Muscle layer of duodenum (tissue), 2 donors: Measurements from ENCODE around the gene KCTD13.
"Not testable (repeated sequence)": the region's sequence is repeated elsewhere in the genome, so short reads cannot be mapped to it uniquely, and the experiment has no call there.

Experiments used
- H3K27ac ChIP-seq: one replicate; pipeline ENCODE4 v1.7.0; 2013; ENCODE audit warnings: mild to moderate bottlenecking, low read length
- H3K27me3 ChIP-seq: one replicate; pipeline ENCODE4 v1.7.0; 2013; ENCODE audit warnings: low read depth, mild to moderate bottlenecking, control low read depth, low read length
- H3K36me3 ChIP-seq, 2 donors: one replicate each; pipeline ENCODE4 v1.7.0; 2013; ENCODE audit warnings: low read length in 2 of 2, control low read depth in 1 of 2, mild to moderate bottlenecking in 1 of 2; ENCODE audit not compliant: insufficient read depth in 2 of 2, control insufficient read depth in 1 of 2
- H3K4me1 ChIP-seq, 2 donors: one replicate each; pipeline ENCODE4 v1.7.0; 2013; ENCODE audit warnings: low read length in 2 of 2, mild to moderate bottlenecking in 2 of 2, control low read depth in 1 of 2, moderate library complexity in 1 of 2; ENCODE audit not compliant: insufficient read depth in 2 of 2, control insufficient read depth in 1 of 2
- H3K4me3 ChIP-seq, 2 donors: one replicate each; pipeline ENCODE4 v1.7.0; 2013; ENCODE audit warnings: low read length in 2 of 2, low read depth in 1 of 2, mild to moderate bottlenecking in 1 of 2
- H3K9me3 ChIP-seq, 2 donors: one replicate each; pipeline ENCODE4 v1.7.0; 2013; ENCODE audit warnings: low read length in 2 of 2, control low read depth in 1 of 2, mild to moderate bottlenecking in 1 of 2; ENCODE audit not compliant: control insufficient read depth in 1 of 2
- donor health status: healthy.

The KCTD13 gene

DNA sequence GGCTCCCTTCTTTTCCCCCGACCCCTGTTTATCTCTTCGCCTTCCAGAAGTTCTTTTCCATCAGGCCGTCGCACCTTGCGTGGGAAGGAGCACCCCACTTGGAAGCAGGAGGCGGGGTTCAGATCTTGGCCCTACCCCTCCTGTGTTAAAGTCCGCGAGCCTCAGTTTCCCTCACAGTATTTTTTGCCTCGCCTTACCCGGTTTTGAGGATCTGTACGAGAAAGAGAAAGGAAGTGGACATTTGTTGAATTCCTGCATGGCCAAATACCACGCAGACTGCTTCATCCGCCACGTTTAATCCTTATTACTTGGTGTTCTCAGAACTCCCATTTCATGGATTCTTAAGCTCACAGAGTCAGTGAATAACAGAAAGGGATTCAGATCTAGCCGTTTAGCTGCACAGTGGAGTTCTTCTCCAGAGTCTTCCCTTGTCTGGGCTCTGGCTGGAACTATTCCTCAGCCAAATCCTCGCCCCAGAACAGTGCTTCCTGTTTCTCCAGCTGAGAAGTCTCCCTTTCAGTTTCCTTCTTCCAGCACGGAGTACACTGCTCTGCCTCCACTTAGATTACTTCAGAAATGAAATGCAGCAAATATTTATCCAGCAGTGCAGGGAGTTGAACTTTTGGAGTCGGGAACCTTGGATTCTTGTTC lies 36.4 kb upstream of the KCTD13 start:
- Histone ChIP-seq H3K4me1 (peaks cover 7 to 12% of the 10 kb centered on the region in 2 donors), H3K4me3 (peak overlapping the region; percentile 77 to 97), H3K27ac (peak overlapping the region; percentile 95), H3K36me3 (peaks cover 4 to 6% of the 10 kb centered on the region in 2 donors), H3K9me3 (no peaks in the 10 kb centered on the region), H3K27me3 (no peaks in the 10 kb centered on the region)

DNA sequence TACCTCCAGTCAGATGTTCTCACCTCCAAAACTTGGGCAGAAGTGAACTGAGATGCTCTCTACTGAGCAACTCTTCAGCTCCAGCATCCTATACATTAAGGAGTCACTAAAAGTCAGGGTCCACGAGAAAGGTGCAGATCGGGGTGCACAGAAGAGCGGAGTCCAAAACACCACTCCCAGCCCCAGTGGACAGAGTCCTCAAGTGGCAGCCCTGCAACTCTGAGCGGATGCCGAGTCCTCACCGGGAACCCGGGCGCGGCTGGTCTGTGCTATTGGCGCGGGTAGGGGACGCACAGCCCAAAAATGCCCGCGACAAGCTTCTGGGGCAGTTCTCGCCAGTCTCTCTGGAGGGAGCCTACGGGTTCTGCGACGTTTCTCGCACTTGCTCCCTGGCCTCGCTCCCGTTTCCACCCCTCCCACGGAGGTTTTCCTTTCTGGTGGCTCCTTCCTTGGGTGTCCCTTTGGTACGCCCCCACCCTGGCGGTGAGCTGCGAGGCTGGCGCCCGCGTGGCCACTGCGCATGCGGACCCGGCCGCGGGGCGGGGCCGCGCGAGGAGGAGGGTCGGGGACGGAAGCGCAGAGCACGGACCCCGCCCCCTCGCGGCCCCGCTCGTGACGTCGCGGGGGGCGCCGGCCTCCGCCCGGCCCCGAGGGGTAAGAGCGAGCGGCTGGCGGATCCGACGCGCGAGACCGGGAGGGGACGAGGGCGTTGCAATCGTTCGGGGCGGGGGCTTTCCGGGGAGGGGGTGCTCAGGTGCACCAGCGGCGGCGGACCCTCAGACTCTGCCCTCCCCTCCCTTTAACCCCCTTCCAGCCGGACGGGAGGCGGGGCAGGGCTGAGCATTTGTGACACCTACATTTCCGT lies 35.7 kb upstream of the KCTD13 start, which contains the start of gene TMEM219:
Gene TMEM219 (plus strand): TSS at position 601 of the 865 bp plus-strand sequence. CDS start 1,065 bp downstream, outside the sequence.
- peaks cover 4 to 6% of the 10 kb centered on the region in 2 donors for H3K36me3 ChIP-seq
- H3K9me3 ChIP-seq: no peaks in the 10 kb centered on the region
- H3K4me3 ChIP-seq: peak within 1 kb of the TSS; percentile 77 to 97
- no peaks in the 10 kb centered on the region for H3K27me3 ChIP-seq
- peak within 1 kb of the TSS; percentile 95 for H3K27ac ChIP-seq
- peaks cover 7 to 12% of the 10 kb centered on the region in 2 donors for H3K4me1 ChIP-seq

DNA sequence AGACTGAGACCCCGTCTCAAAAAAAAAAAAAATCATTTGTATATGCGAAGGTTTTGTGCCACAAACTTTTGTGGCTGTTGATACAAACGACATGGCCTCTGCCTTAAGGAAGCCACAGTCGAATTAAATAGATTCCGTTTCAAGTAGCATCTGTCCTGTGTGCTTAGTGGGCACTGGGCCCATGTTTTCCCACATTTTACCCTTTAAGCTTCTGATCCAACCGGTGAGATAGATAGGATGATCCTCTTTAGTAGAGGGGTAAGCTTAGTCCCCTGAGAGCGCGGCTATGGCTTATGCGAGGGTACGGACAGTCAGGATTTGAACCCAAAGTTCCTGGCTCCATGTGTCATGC lies 35.1 kb upstream of the KCTD13 start:
- H3K36me3 ChIP-seq: peaks cover 4 to 6% of the 10 kb centered on the region in 2 donors
- peak overlapping the region; percentile 63 for H3K27ac ChIP-seq

DNA sequence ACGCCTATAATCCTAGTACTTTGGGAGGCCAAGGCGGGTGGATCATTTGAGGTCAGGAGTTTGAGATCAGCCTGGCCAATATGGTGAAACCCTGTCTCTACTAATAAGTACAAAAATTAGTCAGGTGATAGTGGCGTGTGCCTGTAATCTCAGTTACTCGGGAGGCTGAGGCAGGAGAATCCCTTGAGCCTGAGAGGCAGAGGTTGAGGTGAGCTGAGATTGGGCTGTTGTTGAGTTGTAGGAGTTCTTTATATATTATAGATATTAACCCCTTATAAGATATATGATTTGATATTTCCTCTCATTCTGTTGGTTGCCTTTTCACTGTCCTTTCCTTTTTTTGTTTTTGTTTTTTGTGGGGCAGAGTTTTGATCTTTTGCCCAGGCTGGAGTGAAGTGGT lies 33.8 kb upstream of the KCTD13 start:
- not testable (repeated sequence) for H3K4me3 ChIP-seq, H3K36me3 ChIP-seq, H3K9me3 ChIP-seq, H3K27me3 ChIP-seq, H3K27ac ChIP-seq
- H3K4me1 ChIP-seq: peaks cover 7 to 12% of the 10 kb centered on the region in 2 donors

More for the DNA sequence above, 35.1 kb upstream of the KCTD13 start:
- Histone ChIP-seq H3K4me1 (peaks cover 7 to 12% of the 10 kb centered on the region in 2 donors), H3K4me3 (peak overlapping the region; percentile 77 to 87), H3K9me3 (no peaks in the 10 kb centered on the region), H3K27me3 (no peaks in the 10 kb centered on the region)

DNA sequence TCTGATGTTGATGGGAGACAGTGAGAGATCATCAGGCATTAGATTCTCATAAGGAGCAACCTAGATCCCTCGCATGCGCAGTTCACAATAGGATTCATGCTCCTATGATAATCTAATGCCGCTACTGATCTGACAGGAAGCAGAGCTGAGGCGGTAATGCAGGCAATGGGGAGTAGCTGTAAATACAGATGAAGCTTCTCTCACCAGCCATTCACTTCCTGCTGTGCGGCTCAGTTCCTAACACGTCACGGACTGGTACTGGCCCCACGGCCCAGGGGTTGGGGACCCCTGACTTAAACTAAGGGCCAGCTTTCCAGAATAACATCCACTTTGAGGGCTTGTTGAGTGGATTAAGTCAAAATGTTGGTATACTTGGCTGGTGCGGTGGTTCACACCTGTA lies 33.3 kb upstream of the KCTD13 start:
- peaks cover 7 to 12% of the 10 kb centered on the region in 2 donors for H3K4me1 ChIP-seq

DNA sequence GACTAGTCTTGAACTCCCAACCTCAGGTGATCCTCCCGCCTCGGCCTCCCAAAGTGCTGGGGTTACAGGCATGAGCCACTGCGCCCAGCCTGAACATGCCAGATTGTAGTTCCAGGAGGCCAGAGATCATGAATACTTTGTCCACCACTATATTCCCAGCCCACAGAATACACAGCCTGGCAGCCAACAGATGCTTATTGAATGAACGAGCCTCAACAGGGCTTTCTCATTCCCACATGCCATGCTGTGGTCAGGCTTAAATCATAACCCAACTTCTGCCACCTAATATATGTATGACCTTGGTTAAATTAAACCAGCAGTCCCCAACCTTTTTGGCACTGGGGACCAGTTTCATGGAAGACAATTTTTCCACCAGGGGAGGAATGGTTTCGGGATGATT lies 32.7 kb upstream of the KCTD13 start:
- Histone ChIP-seq H3K9me3 (no peaks in the 10 kb centered on the region), H3K36me3 (no peaks in the 10 kb centered on the region), H3K27me3 (no peaks in the 10 kb centered on the region), H3K4me3 (no peak overlapping the region), H3K27ac (no peak overlapping the region), H3K4me1 (peaks cover 7 to 12% of the 10 kb centered on the region in 2 donors)

More for the DNA sequence above, 33.3 kb upstream of the KCTD13 start:
- no peaks in the 10 kb centered on the region for H3K9me3 ChIP-seq
- no peak overlapping the region for H3K27ac ChIP-seq
- no peaks in the 10 kb centered on the region for H3K27me3 ChIP-seq
- no peak overlapping the region for H3K4me3 ChIP-seq
- H3K36me3 ChIP-seq: no peaks in the 10 kb centered on the region

DNA sequence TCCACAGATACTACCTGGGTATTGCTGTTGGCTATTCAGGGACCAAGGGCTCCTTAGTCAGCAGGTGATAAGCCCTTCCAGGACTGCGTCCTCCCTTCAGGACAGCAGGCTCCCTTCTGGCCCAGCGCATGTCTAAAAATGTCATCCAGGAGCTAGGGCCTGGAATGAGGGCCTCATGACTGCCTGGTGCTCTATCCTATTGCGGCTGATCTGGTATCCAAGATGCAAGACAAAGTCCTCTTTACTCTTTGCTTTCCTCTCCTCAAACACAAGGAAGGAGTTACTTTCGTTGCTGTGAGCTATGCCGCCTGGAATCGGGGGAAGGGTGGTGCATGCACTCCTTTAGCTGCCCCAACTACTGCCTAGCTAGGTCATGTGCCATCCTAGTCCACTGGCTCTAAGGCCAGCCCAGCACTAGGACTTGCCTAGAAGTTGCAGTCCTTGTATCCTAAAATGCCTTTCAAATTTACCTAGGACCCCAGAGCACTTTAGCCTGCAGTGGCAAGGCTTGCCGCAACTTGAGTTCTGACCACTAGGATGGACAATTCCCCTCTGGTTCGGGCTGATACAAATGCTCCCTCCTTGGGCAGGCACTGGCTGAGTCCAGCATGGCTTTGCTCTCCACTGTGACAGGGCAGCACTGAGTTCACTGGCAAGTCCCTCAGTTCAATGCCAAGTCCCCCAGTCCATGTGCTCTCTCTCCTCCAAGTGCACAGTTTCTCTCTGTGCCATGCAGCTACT lies 25.8 kb upstream of the KCTD13 start:
- H3K4me3 ChIP-seq: no peak overlapping the region
- H3K36me3 ChIP-seq: no peaks in the 10 kb centered on the region
- H3K27me3 ChIP-seq: no peaks in the 10 kb centered on the region
- no peaks in the 10 kb centered on the region for H3K4me1 ChIP-seq
- H3K27ac ChIP-seq: no peak overlapping the region
- H3K9me3 ChIP-seq: no peaks in the 10 kb centered on the region

DNA sequence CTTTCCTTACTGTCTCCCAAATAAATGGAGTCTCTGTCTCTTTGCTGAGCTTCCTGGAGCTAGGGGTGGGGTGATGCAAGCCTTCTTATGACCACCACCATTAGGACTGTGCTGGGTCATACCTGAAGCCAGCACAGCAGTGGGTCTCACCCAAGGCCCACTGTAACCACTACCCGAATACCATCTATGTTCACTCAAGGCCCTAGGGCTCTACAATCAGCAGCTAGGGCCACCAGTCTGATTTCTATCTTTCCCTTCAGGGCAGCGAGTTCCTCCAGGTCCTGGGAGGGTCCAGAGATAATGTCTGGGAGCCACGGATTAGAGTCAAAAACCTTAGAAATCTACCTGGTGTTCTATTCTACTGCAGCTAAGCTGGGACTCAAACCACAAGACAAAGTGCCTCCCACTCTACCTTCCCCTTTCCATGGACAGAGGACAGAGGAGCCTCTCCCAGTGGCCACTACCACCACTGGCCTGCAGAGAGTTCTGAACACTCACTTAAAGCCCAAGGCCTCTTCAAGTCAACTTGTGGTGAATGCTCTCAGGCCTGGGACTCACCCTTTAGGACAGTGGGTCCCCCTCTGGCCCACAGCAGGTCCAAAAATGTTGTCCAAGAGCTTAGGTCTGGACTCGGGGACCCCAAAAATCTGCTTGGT lies 24.9 kb upstream of the KCTD13 start:
- no peaks in the 10 kb centered on the region for H3K36me3 ChIP-seq
- H3K27ac ChIP-seq: no peak overlapping the region
- H3K4me1 ChIP-seq: no peaks in the 10 kb centered on the region
- no peak overlapping the region for H3K4me3 ChIP-seq
- H3K27me3 ChIP-seq: no peaks in the 10 kb centered on the region
- H3K9me3 ChIP-seq: no peaks in the 10 kb centered on the region

DNA sequence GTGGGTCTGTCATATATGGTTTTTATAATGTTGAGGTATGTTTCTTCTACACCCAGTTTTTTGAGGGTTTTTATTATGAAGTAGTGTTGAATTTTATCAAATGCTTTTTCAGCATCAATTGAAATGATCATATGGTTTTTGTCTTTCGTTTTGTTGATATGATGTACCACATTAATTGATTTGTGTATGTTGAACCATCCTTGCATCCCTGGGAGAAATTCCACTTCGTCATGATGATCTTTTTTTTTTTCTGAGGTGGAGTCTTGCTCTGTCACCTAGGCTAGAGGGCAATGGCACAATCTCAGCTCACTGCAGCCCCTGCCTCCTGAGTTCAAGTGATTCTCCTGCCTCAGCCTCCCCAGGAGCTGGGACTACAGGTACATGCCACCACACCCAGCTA lies 21.9 kb upstream of the KCTD13 start:
- Histone ChIP-seq H3K4me3 (no peak overlapping the region), H3K27ac (no peak overlapping the region), H3K4me1 (peaks cover 3 to 7% of the 10 kb centered on the region in 2 donors), H3K9me3 (no peaks in the 10 kb centered on the region), H3K36me3 (no peaks in the 10 kb centered on the region), H3K27me3 (no peaks in the 10 kb centered on the region)

DNA sequence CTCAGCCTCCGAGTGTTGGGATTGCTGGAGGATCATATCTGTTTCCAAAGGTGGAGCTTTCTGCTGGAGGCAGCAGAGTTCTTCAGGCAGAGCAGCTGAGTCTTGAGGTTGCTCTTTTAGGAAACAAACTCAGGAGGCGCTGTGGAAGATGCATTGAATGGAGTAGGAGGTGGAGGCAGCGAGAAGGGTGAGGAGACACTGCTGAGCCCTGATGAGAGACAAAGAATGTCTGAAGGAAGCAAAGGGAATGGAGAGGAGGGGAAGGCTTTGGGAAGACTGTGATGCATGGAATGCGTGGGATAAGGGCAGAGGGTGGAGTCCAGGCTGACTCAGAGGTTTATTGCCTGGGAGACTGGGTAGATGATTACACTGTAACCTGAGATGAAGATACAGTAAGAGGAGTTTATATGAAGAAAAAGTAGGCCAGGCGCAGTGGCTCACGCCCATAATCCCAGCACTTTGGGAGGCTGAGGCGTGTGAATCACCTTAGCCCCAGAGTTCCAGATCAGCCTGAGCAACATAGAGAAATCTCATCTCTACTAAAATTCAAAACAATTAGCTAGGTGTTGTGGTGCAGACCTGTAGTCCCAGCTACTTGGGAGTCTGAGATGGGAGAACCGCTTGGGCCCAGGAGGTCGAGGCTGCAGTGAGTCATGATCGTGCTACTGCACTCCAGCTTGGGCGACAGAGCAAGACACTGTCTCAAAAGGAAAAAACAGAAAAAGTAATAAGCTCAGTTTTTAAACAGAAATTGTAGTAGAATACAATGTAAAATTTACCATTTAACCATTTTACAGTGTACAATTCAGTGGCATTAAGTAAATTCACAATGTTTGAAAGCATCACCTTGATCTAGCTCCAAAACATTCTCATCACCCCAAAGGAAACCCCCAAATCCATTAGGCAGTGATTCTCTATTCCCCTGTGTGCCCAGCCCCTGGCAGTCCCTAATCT lies 18.1 kb upstream of the KCTD13 start:
- Histone ChIP-seq H3K4me3 (no peak overlapping the region), H3K36me3 (no peaks in the 10 kb centered on the region), H3K27me3 (no peaks in the 10 kb centered on the region), H3K27ac (peak overlapping the region; percentile 77), H3K9me3 (no peaks in the 10 kb centered on the region), H3K4me1 (peaks cover 3 to 7% of the 10 kb centered on the region in 2 donors)
